WTC11 (cell line): ENCODE data around the gene WNK2. TPM values are rescaled to one million over a fixed set of nuclear protein-coding genes. Genes with fewer than 3 reads are reported as not detected.
A peak's percentile ranks its signal among the peaks of the same experiment; 100 is the strongest.

Experiments
- ATAC-seq: fragments of 200-7000 bp; cut with Tn5 transposase; 2 replicates; pipeline ENCODE4 v1.10.0; 2021; ENCODE audit warnings: mild to moderate bottlenecking, moderate library complexity
- CTCF ChIA-PET: fragments of 300-600 bp; sonication (Branson Sonifier 250); formaldehyde crosslinking; loops from one replicate; lab custom pipeline; 2021; ENCODE audit warnings: antibody characterized with exemption; lab: Charles Lee
- POLR2A ChIA-PET: fragments of 350-600 bp; sonication (Branson Sonifier 250); formaldehyde crosslinking; loops from one replicate; lab custom pipeline; 2021; ENCODE audit warnings: antibody characterized with exemption; lab: Charles Lee
- DNase-seq: peaks from one replicate; pipeline ENCODE4 v3.0.0; 2021; ENCODE audit warnings: low spot score
- H3K27ac Mint-ChIP-seq: 2 replicates; pipeline ENCODE4 v1.8.0; 2021; ENCODE audit warnings: mixed read lengths
- H3K27me3 Mint-ChIP-seq: 2 replicates; pipeline ENCODE4 v1.8.0; 2021; ENCODE audit warnings: low read depth, mild to moderate bottlenecking, moderate library complexity, mixed read lengths
- H3K36me3 Mint-ChIP-seq: 2 replicates; pipeline ENCODE4 v1.8.0; 2021; ENCODE audit warnings: mixed read lengths
- H3K4me1 Mint-ChIP-seq: 2 replicates; pipeline ENCODE4 v1.8.0; 2022; ENCODE audit warnings: mixed read lengths
- H3K4me3 Mint-ChIP-seq: 2 replicates; pipeline ENCODE4 v1.8.0; 2021; ENCODE audit warnings: mild to moderate bottlenecking, moderate library complexity, mixed read lengths
- H3K9me3 Mint-ChIP-seq: 2 replicates; pipeline ENCODE4 v1.8.0; 2021; ENCODE audit warnings: mixed read lengths
- AR ChIP-seq: fragments of 250-450 bp; sonication (Bioruptor Pico); IDR thresholded peaks from 2 replicates; pipeline ENCODE4 v1.9.0; 2021; ENCODE audit warnings: mild to moderate bottlenecking
- CREM ChIP-seq: sonication (generic); formaldehyde crosslinking; IDR thresholded peaks from 2 replicates; pipeline ENCODE4 v1.8.1; 2022; ENCODE audit warnings: mild to moderate bottlenecking, missing genetic modification reagents, moderate library complexity
- E2F1 ChIP-seq: sonication (generic); formaldehyde crosslinking; IDR thresholded peaks from 2 replicates; pipeline ENCODE4 v1.8.0; 2022; ENCODE audit warnings: mild to moderate bottlenecking, missing genetic modification reagents
- JAZF1 ChIP-seq: fragments of 250-450 bp; sonication (Bioruptor Pico); IDR thresholded peaks from 2 replicates; pipeline ENCODE4 v1.9.0; 2021; ENCODE audit warnings: moderate library complexity, mild to moderate bottlenecking, inconsistent platforms
- JUN ChIP-seq: sonication (generic); formaldehyde crosslinking; IDR thresholded peaks from 2 replicates; pipeline ENCODE4 v1.8.0; 2023; ENCODE audit warnings: mild to moderate bottlenecking, missing genetic modification reagents
- MAX ChIP-seq: sonication (generic); formaldehyde crosslinking; IDR thresholded peaks from 2 replicates; pipeline ENCODE4 v1.8.0; 2022; ENCODE audit warnings: mild to moderate bottlenecking, missing genetic modification reagents
- NFYB ChIP-seq: sonication (generic); formaldehyde crosslinking; conservative IDR thresholded peaks from 2 replicates; pipeline ENCODE4 v1.8.0; 2022; ENCODE audit warnings: low read depth, missing genetic modification reagents
- PREB ChIP-seq: sonication (generic); formaldehyde crosslinking; IDR thresholded peaks from 2 replicates; pipeline ENCODE4 v1.8.1; 2022; ENCODE audit warnings: mild to moderate bottlenecking, missing genetic modification reagents, moderate library complexity, borderline replicate concordance
- RELA ChIP-seq: sonication (generic); formaldehyde crosslinking; IDR thresholded peaks from 2 replicates; pipeline ENCODE4 v1.8.1; 2022; ENCODE audit warnings: missing genetic modification reagents, mild to moderate bottlenecking, borderline replicate concordance
- SOX15 ChIP-seq: fragments of 250-450 bp; sonication (Bioruptor Pico); IDR thresholded peaks from 2 replicates; pipeline ENCODE4 v1.9.0; 2021; ENCODE audit warnings: mild to moderate bottlenecking
- SP1 ChIP-seq: sonication (generic); formaldehyde crosslinking; conservative IDR thresholded peaks from 2 replicates; pipeline ENCODE4 v1.8.1; 2022; ENCODE audit warnings: missing genetic modification reagents
- TCF7 ChIP-seq: sonication (generic); formaldehyde crosslinking; IDR thresholded peaks from 2 replicates; pipeline ENCODE4 v1.8.0; 2022; ENCODE audit warnings: mild to moderate bottlenecking, low read depth, missing genetic modification reagents, moderate library complexity
- USF1 ChIP-seq: sonication (generic); formaldehyde crosslinking; IDR thresholded peaks from 2 replicates; pipeline ENCODE4 v1.8.0; 2022; ENCODE audit warnings: mild to moderate bottlenecking, missing genetic modification reagents
- ZMAT4 ChIP-seq: fragments of 250-450 bp; sonication (Bioruptor Pico); IDR thresholded peaks from 2 replicates; pipeline ENCODE4 v1.9.0; 2021; ENCODE audit warnings: mild to moderate bottlenecking
- ZNF121 ChIP-seq: sonication (generic); formaldehyde crosslinking; IDR thresholded peaks from 2 replicates; pipeline ENCODE4 v1.8.0; 2023; ENCODE audit warnings: missing genetic modification reagents
- ZNF138 ChIP-seq: sonication (generic); formaldehyde crosslinking; conservative IDR thresholded peaks from 2 replicates; pipeline ENCODE4 v1.8.1; 2022; ENCODE audit warnings: mild to moderate bottlenecking, moderate library complexity, missing genetic modification reagents
- ZNF219 ChIP-seq: sonication (generic); formaldehyde crosslinking; IDR thresholded peaks from 2 replicates; pipeline ENCODE4 v1.8.0; 2023; ENCODE audit warnings: missing genetic modification reagents, mild to moderate bottlenecking, borderline replicate concordance
- ZNF232 ChIP-seq: sonication (generic); formaldehyde crosslinking; IDR thresholded peaks from 2 replicates; pipeline ENCODE4 v1.8.0; 2022; ENCODE audit warnings: mild to moderate bottlenecking, missing genetic modification reagents
- total RNA-seq: library from RNA; stranded (reverse); gene quantifications from 3 replicates; pipeline ENCODE4 v1.2.3, GENCODE V29; 2021

The WNK2 gene
- total RNA-seq, 1 experiment from 2014 or later: 120 TPM

GRCh38 chr9:93197670-93198069, 13.7 kb downstream of the WNK2 start (continued):
- TF ChIP-seq ZNF121 (no peak), JUN (CRISPR knock-in tag) (no peak)

GRCh38 chr9:93198117-93198837, 14.3 kb downstream of the WNK2 start:
- ChIA-PET CTCF (interaction anchor here (0.6 to 1.7 kb wide), 7 partner anchors 9 to 195 kb away, joined by 3 to 6 read pairs (median 3); no protein-coding TSS in a partner anchor), POLR2A (no interaction called here)
- no peaks in the 10 kb centered on the region for H3K9me3 Mint-ChIP-seq
- DNase-seq (no peak), ATAC-seq (peak; percentile 68)
- H3K4me1 Mint-ChIP-seq: peaks cover 32% of the 10 kb centered on the region
- no peak overlapping the region for H3K4me3 Mint-ChIP-seq
- TF ChIP-seq RELA (CRISPR knock-in tag) (no peak), ZMAT4 (CRISPR knock-in tag) (no peak), CREM (no peak), E2F1 (CRISPR knock-in tag) (no peak), TCF7 (CRISPR knock-in tag) (no peak), ZNF138 (no peak), AR (CRISPR knock-in tag) (no peak), USF1 (CRISPR knock-in tag) (no peak), JAZF1 (CRISPR knock-in tag) (no peak), ZNF232 (CRISPR knock-in tag) (no peak), SP1 (CRISPR knock-in tag) (no peak), MAX (CRISPR knock-in tag) (no peak), NFYB (CRISPR knock-in tag) (no peak), SOX15 (no peak), ZNF219 (no peak)
- H3K36me3 Mint-ChIP-seq: no peaks in the 10 kb centered on the region
- H3K27ac Mint-ChIP-seq: 0 out of 2 replicates have a peak overlapping the region, but pooled peaks have one; percentile 74
- no peaks in the 10 kb centered on the region for H3K27me3 Mint-ChIP-seq

- Mint-ChIP-seq H3K4me1 (peaks cover 28% of the 10 kb centered on the region), H3K4me3 (no peak overlapping the region), H3K27ac (peak overlapping the region; percentile 74; the same call in 1 of the 2 replicates), H3K36me3 (no peaks in the 10 kb centered on the region), H3K27me3 (no peaks in the 10 kb centered on the region), H3K9me3 (no peaks in the 10 kb centered on the region)
- ChIA-PET CTCF (interaction anchor here (0.7 to 1.7 kb wide), 3 partner anchors 10 to 90 kb away, joined by 3 to 6 read pairs (median 3); no protein-coding TSS in a partner anchor), POLR2A (no interaction called here)
- TF ChIP-seq PREB (CRISPR knock-in tag) (no peak), RELA (CRISPR knock-in tag) (0 out of 2 replicates have a peak, but pooled peaks have one; percentile 32)
- ATAC-seq (peak; percentile 38), DNase-seq (no peak)
Observed at GRCh38 chr9:93198838-93199625, 15.1 kb downstream of the WNK2 start.
